NCI-H510A (cell line): Measurements from ENCODE around the gene NDUFC2.
"Not testable (repeated sequence)": the region's sequence is repeated elsewhere in the genome, so short reads cannot be mapped to it uniquely, and the experiment has no call there.

ENCODE experiments used
- DNase-seq: peaks from one replicate; lab custom pipeline; 2025; lab: John Stamatoyannopoulos, UW

The NDUFC2 gene

GRCh38 chr11:78030429-78031325 lies 49.0 kb downstream of the NDUFC2 start:
- DNase-seq: peak; percentile 80

- not testable (repeated sequence) for DNase-seq
Observed at GRCh38 chr11:78028423-78028822, 51.2 kb downstream of the NDUFC2 start.

- DNase-seq: no peak
Observed at GRCh38 chr11:78027759-78028158, 51.9 kb downstream of the NDUFC2 start.

GRCh38 chr11:78025378-78025777 lies 54.3 kb downstream of the NDUFC2 start:
- no peak for DNase-seq

- DNase-seq: no peak
Observed at GRCh38 chr11:78023426-78023825, 56.2 kb downstream of the NDUFC2 start.

- peak; percentile 40 for DNase-seq
Observed at GRCh38 chr11:78022397-78023396, 57.0 kb downstream of the NDUFC2 start, which contains the start of gene KCTD14. TSS of gene KCTD14 (minus strand) at chr11:78023276. CDS start at chr11:78023249, 27 bp downstream.

- DNase-seq: no peak
Observed at GRCh38 chr11:78021611-78022010, 58.1 kb downstream of the NDUFC2 start.

- DNase-seq: no peak
Observed at GRCh38 chr11:78020246-78020645, 59.4 kb downstream of the NDUFC2 start.

- DNase-seq: no peak
Observed at GRCh38 chr11:78019808-78020207, 59.9 kb downstream of the NDUFC2 start.
